ENCODE measurements around the gene HDHD5.
A peak's percentile ranks its signal among the peaks of the same experiment; 100 is the strongest.

Gene HDHD5

GRCh38 chr22:17158568-17159503, at the start of gene HDHD5:
HDHD5 (minus strand) TSS chr22:17159277; CDS start chr22:17159251, 26 bp downstream.
- peak; percentile 47 for DNase-seq

- no peak for DNase-seq
Measured at GRCh38 chr22:17205432-17205831, 46.4 kb upstream of the HDHD5 start.

- DNase-seq, result no peak
Measured at GRCh38 chr22:17201285-17201945, 42.3 kb upstream of the HDHD5 start.

GRCh38 chr22:17199003-17199731, 40.1 kb upstream of the HDHD5 start:
- DNase-seq, result no peak

GRCh38 chr22:17198170-17199002, 39.3 kb upstream of the HDHD5 start:
- no peak for DNase-seq

GRCh38 chr22:17194213-17194612, 35.1 kb upstream of the HDHD5 start:
- DNase-seq, result no peak

- DNase-seq, result no peak
Measured at GRCh38 chr22:17192186-17192585, 33.1 kb upstream of the HDHD5 start.

DNA sequence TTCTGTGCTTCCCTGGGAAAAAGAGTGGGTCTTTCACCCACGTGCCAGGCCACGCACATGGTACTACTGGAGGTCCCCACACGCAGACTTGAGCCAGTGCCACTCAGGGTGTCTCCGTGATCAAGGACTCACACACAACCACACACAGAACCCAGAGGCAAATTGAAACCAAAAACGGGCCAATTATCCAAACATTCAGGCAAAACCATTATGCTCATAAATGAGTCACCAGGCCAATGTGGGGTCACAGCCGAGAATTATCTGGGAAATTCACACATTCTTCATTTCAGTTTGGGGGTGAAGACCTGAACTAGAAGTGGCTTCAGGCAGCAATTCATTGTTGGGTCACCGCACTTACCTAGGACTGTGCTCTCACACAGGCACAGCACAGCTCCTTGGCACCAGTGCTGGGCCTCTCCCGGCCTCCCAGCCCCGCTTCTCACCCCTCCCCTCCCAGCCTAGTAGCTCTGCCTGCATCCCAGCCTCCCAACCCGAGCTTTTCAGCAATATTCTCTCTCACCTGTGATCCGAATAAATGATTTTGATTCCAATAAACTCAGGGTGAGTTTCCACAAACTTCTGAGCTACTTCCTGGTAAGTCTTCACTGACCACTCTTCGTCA, 32.2 kb upstream of the HDHD5 start:
- DNase-seq, result no peak

- DNase-seq, result no peak
Measured at GRCh38 chr22:17190702-17191101, 31.6 kb upstream of the HDHD5 start.

GRCh38 chr22:17176715-17177114, 17.6 kb upstream of the HDHD5 start:
- no peak for DNase-seq

- no peak for DNase-seq
Measured at GRCh38 chr22:17172029-17172833, 13.2 kb upstream of the HDHD5 start.

DNA sequence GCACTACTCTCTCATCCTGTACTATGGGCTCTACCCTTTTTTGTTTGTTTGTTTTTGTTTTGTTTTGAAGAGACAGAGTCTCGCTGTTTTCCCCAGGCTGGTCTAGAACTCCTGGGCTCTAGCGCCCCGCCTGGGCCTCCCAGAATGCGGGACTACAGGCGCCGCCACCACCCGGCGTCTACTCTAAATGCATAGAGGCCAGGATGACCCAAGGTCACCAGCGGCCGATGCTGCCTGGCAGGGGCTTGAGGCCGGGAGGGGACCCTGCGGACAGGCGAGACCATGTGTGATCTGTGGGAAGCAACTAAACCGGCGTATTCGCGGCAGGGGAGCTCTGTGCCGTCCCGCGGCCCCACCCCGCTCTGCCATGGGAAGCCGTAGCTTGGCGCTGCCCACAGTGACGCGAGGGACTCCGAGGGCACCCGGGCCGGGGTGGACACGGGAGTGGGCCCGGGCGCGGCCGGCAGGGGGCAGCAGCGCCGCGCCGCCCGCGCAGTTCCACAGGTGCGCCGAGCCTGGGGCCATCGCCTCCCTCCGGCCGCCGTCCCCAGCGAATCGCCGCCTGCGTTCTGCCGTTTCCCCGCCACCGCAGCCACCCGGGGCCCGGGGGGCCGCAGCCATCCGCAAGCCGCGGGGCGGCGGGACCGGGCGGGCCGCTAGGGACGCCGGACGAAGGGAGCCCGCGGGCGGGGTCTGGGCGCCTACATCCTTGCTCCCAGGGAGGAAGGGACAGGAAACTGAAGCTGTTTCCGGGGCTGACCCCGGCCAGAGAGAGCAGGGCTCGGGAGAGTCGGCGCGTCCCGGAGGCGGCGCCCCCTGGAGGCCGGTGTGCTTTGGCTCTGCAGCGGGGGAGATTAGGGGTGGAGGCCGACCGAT, 12.3 kb upstream of the HDHD5 start:
- DNase-seq, result peak; percentile 49

DNA sequence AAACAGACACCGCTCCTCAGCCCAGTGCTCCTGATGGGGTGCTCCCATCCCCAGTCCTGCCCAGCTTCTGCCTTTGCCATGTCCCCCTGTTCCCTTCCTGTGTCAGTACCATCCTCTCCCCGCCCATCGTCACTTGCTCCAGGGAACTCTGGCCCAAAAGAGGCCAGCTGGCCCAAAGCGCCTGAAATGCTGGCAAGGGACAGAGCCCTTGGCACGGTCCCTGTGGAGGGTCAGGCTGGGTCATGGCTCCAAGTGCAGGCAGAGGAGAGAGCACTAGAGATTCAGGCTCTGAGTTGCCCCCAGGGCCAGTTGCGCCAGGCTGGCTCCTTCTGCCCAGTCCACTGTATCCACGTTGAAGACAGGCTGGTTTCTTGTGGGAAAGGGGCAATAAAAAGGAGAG, 8.4 kb upstream of the HDHD5 start:
- DNase-seq, result no peak

GRCh38 chr22:17164392-17165024, 5.4 kb upstream of the HDHD5 start:
- DNase-seq, result no peak

DNA sequence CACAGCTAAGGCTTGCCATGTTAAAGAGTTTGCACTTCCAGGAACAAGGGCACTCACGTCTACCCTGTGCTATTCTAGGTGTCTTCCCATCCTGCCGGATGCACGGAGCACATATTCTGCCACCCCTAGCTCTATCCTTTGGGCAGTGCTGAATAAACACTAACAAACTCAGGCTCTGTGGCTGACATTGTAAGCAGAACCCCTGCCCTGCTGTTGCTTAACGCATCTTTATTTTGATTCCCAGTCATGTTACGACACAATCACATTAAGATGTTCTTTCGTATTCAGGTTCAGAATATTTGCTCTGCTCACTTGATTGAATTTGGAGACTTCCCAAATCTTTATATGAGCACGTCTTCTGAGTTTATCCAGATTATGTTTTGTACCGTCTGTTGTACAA, 3.7 kb upstream of the HDHD5 start:
- no peak for DNase-seq

- no peak for DNase-seq
Measured at GRCh38 chr22:17161991-17162390, 2.9 kb upstream of the HDHD5 start.

DNA sequence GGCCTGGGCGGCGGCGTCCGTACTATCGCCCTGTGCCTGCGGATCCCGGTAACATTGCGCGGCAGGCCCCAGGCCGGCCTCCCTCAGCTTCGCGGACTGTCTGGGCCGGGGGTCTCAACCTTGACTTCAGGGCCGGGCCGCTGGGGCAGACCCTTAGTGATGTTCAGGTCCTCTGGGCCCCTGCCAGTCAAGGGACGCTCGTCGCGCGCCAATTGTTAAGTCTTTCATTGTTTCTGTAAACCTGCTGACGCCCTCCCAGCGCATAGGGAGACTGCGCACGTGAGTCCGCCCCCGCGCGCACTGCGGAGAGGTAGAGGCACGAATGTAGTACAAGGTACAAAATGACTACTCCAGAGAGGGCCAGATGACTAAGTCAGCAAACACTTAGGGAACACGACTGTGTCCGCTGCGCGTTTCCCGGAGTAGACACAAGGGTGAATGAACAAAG, 451 bp upstream of the HDHD5 start:
- no peak for DNase-seq

GRCh38 chr22:17158176-17158567, 905 bp downstream of the HDHD5 start:
- no peak for DNase-seq

DNA sequence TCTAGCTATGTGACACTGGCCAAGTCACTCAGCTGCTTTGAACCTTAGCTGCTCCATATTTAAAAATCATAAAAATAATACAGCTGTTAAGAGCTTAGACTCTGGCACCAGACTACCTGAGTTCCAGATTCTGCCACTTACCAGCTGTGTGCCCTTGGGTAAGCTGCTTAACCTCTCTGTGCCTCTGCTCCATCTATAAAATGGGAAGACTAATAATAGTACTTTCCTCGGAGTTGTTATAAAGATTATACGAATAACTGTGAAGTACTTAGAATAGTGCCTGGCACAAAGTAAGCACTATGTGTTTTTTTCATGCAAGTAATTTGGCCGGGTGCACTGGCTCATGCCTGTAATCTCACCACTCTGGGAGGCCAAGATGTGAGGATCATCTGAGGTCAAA, 1.4 kb downstream of the HDHD5 start:
- no peak for DNase-seq

DNA sequence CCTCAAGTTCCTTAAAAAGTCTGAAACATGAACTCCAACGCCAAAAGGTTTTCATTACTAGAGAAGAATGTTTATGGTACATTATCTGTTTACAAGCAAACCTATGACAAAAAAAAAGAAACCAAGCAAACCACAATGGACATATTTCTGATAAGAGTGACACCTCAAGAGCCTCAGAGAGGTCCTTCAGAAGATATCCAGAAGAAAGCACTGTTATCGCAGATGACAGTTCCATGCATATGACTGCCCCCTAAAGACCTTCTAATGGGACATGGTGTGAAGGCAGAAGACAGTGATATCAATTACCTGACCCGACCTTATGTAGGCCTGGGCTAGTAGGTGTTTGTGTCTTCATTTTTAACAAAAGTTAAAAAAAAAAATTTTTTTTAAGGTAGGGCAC, 3.1 kb downstream of the HDHD5 start:
- no peak for DNase-seq

All from NCI-H2107 (cell line).